Esophagus muscularis mucosa (tissue), 4 donors: ENCODE data around the gene FEV.

ENCODE experiments used
- EP300 ChIP-seq: sonication (generic); formaldehyde crosslinking; IDR thresholded peaks from one replicate; pipeline ENCODE4 v1.6.1; 2017; ENCODE audit warnings: antibody characterized with exemption
- POLR2A ChIP-seq: fragments of 450-650 bp; IDR thresholded peaks from one replicate; pipeline ENCODE4 v1.6.1; 2017; ENCODE audit warnings: antibody characterized with exemption, moderate library complexity, mild to moderate bottlenecking, low read depth
- TF ChIP-seq, protein P1 (sequence below), 3 experiments: fragments of 200-600 bp in 2 of 3; fragments of 450-650 bp in 1 of 3; sonication (generic) in 2 of 3; IDR thresholded peaks; one replicate each; pipeline ENCODE4 v1.5.1; 2017 to 2019; ENCODE audit warnings: antibody characterized with exemption in 3 of 3, mild to moderate bottlenecking in 2 of 3, moderate library complexity in 1 of 3

DNA sequence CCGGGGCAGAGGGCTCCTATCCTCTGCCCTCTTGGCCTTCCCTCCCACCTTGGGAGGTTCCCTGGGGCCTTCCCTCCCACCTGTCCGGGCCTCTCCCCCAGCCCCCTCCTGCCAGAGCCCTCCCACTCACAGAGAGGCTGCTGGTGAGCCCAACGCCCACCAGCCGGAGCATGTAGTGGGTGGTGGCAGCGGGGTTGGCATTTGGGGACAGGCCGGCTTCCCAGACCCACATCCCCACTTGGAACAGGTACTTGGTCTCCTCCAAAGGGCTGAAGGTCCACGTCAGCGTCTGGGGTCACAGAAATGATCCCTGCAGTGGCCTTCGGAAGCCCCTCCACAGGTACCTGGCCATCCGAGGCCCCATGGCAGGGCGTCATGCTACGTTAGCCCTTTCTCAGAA is 37.1 kb upstream of the FEV start:
- TF ChIP-seq, protein P1, sequence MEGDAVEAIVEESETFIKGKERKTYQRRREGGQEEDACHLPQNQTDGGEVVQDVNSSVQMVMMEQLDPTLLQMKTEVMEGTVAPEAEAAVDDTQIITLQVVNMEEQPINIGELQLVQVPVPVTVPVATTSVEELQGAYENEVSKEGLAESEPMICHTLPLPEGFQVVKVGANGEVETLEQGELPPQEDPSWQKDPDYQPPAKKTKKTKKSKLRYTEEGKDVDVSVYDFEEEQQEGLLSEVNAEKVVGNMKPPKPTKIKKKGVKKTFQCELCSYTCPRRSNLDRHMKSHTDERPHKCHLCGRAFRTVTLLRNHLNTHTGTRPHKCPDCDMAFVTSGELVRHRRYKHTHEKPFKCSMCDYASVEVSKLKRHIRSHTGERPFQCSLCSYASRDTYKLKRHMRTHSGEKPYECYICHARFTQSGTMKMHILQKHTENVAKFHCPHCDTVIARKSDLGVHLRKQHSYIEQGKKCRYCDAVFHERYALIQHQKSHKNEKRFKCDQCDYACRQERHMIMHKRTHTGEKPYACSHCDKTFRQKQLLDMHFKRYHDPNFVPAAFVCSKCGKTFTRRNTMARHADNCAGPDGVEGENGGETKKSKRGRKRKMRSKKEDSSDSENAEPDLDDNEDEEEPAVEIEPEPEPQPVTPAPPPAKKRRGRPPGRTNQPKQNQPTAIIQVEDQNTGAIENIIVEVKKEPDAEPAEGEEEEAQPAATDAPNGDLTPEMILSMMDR (IDR thresholded peaks at IDR 0.05), result no peak
- no peak for TF ChIP-seq POLR2A
- TF ChIP-seq EP300, result no peak
